ENCODE measurements around the gene FANCM. TPM values are rescaled to one million over a fixed set of nuclear protein-coding genes. Genes with fewer than 3 reads are reported as not detected.

The FANCM gene
- total and polyA plus RNA-seq, 9 of the 15 experiments (the other 6 are each of a cell fraction or from before 2014, with no cell fraction given): 5.1 to 14.4 (median 6.2) TPM

DNA sequence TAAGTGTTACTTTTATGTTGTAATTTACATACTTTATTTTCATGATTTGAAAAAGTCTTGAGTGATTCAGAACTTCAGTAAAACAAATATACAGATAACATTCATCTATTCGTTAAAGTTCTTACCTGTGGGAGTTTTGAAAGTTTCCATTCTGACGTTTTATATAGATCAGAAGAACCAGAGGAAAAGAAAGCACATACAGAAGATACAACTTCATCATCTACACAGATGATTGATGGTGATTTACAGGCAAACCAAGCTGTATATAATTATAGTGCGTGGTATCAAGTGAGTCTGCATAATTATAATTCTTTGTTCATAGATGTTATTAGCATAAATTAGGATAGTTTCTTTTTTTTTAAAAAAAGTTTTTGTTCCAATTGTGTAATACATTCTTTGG is 21.4 kb upstream of the FANCM start:
- POLR2A ChIA-PET: interaction anchor here (0.6 kb wide), 1 partner anchor 52 kb away, joined by 3 read pairs; no protein-coding TSS in a partner anchor
- H4K20me1 ChIP-seq (replicated peaks; ENCODE audit: control insufficient read depth, insufficient read depth, low read length): no peaks in the 10 kb centered on the region; the same call in 1 of the 2 replicates
- no peak overlapping the region for H3K4me3 ChIP-seq
- H3K9ac ChIP-seq (ENCODE audit: insufficient read depth in 1 of 2, low read depth in 2 of 2, low read length in 2 of 2): no peak overlapping the region
- no peak for ATAC-seq
- H3K27ac ChIP-seq (ENCODE audit: extremely low read depth, low read depth, low read length): no peak overlapping the region
- no peak for FAIRE-seq
- H3K9me1 ChIP-seq (ENCODE audit: control insufficient read depth, insufficient read depth, low read length): no peaks in the 10 kb centered on the region
- H3K27me3 ChIP-seq (ENCODE audit: control insufficient read depth in 2 of 2, insufficient read depth in 2 of 2, low read length in 2 of 2): no peaks in the 10 kb centered on the region
- TF ChIP-seq MCM7 (IDR thresholded peaks at IDR 0.05) (no peak), ZNF282 (CRISPR knock-in tag; IDR thresholded peaks at IDR 0.05) (no peak), CHD2 (IDR thresholded peaks at IDR 0.05; ENCODE audit: low read depth, low read length) (no peak), RBM14 (IDR thresholded peaks at IDR 0.05; ENCODE audit: borderline replicate concordance, insufficient read depth, low read depth, low read length) (no peak), ZNF41 (CRISPR knock-in tag; conservative IDR thresholded peaks at IDR 0.05) (no peak), ZNF696 (CRISPR knock-in tag; conservative IDR thresholded peaks at IDR 0.05) (no peak)
- TF ChIP-seq, protein P1, sequence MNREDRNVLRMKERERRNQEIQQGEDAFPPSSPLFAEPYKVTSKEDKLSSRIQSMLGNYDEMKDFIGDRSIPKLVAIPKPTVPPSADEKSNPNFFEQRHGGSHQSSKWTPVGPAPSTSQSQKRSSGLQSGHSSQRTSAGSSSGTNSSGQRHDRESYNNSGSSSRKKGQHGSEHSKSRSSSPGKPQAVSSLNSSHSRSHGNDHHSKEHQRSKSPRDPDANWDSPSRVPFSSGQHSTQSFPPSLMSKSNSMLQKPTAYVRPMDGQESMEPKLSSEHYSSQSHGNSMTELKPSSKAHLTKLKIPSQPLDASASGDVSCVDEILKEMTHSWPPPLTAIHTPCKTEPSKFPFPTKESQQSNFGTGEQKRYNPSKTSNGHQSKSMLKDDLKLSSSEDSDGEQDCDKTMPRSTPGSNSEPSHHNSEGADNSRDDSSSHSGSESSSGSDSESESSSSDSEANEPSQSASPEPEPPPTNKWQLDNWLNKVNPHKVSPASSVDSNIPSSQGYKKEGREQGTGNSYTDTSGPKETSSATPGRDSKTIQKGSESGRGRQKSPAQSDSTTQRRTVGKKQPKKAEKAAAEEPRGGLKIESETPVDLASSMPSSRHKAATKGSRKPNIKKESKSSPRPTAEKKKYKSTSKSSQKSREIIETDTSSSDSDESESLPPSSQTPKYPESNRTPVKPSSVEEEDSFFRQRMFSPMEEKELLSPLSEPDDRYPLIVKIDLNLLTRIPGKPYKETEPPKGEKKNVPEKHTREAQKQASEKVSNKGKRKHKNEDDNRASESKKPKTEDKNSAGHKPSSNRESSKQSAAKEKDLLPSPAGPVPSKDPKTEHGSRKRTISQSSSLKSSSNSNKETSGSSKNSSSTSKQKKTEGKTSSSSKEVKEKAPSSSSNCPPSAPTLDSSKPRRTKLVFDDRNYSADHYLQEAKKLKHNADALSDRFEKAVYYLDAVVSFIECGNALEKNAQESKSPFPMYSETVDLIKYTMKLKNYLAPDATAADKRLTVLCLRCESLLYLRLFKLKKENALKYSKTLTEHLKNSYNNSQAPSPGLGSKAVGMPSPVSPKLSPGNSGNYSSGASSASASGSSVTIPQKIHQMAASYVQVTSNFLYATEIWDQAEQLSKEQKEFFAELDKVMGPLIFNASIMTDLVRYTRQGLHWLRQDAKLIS (CRISPR knock-in tag; IDR thresholded peaks at IDR 0.05): no peak
- TF ChIP-seq, protein P2, sequence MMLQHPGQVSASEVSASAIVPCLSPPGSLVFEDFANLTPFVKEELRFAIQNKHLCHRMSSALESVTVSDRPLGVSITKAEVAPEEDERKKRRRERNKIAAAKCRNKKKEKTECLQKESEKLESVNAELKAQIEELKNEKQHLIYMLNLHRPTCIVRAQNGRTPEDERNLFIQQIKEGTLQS (IDR thresholded peaks at IDR 0.05): no peak
- TF ChIP-seq, protein P2 (CRISPR knock-in tag; conservative IDR thresholded peaks at IDR 0.05): no peak
- TF ChIP-seq, protein P3, sequence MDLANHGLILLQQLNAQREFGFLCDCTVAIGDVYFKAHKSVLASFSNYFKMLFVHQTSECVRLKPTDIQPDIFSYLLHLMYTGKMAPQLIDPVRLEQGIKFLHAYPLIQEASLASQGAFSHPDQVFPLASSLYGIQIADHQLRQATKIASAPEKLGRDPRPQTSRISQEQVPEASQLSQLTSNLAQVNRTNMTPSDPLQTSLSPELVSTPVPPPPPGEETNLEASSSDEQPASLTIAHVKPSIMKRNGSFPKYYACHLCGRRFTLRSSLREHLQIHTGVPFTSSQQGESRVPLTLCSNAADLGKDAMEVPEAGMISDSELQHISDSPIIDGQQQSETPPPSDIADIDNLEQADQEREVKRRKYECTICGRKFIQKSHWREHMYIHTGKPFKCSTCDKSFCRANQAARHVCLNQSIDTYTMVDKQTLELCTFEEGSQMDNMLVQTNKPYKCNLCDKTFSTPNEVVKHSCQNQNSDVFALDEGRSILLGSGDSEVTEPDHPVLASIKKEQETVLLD (IDR thresholded peaks at IDR 0.05): no peak
- TF ChIP-seq, protein P4, sequence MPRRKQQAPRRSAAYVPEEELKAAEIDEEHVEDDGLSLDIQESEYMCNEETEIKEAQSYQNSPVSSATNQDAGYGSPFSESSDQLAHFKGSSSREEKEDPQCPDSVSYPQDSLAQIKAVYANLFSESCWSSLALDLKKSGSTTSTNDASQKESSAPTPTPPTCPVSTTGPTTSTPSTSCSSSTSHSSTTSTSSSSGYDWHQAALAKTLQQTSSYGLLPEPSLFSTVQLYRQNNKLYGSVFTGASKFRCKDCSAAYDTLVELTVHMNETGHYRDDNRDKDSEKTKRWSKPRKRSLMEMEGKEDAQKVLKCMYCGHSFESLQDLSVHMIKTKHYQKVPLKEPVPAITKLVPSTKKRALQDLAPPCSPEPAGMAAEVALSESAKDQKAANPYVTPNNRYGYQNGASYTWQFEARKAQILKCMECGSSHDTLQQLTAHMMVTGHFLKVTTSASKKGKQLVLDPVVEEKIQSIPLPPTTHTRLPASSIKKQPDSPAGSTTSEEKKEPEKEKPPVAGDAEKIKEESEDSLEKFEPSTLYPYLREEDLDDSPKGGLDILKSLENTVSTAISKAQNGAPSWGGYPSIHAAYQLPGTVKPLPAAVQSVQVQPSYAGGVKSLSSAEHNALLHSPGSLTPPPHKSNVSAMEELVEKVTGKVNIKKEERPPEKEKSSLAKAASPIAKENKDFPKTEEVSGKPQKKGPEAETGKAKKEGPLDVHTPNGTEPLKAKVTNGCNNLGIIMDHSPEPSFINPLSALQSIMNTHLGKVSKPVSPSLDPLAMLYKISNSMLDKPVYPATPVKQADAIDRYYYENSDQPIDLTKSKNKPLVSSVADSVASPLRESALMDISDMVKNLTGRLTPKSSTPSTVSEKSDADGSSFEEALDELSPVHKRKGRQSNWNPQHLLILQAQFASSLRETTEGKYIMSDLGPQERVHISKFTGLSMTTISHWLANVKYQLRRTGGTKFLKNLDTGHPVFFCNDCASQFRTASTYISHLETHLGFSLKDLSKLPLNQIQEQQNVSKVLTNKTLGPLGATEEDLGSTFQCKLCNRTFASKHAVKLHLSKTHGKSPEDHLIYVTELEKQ (CRISPR knock-in tag; IDR thresholded peaks at IDR 0.05): no peak
- H3K9me3 ChIP-seq (replicated peaks; ENCODE audit: control insufficient read depth, insufficient read depth, low read depth, low read length): no peaks in the 10 kb centered on the region
- BruUV-seq (replicated peaks): no TSS peak
- 83% methylated on average over 3 of the region's 3 CpGs for WGBS (ENCODE audit: insufficient coverage, low coverage, missing lambda C conversion rate)
- intact Hi-C loops (cut with micrococcal nuclease): no loop called here
- H3K36me3 ChIP-seq (ENCODE audit: control insufficient read depth, insufficient read depth, low read length): peaks cover 91% of the 10 kb centered on the region
- in situ Hi-C loops (cut with MboI): no loop called here
- no peak overlapping the region for H3K4me2 ChIP-seq (ENCODE audit: insufficient read depth, low read length)
- no peak for DNase-seq (ENCODE audit: extremely low read depth in 1 of 4, low spot score in 3 of 4)
- CTCF ChIA-PET (ENCODE audit: low intra/inter-chr PET ratio): no interaction called here
- no peak overlapping the region for H2AFZ ChIP-seq (ENCODE audit: low read depth, low read length)
- peaks cover 0 to 8% of the 10 kb centered on the region in 2 experiments; a peak in 1 of 5 replicates for H3K4me1 ChIP-seq (replicated peaks in 1 of 2; ENCODE audit: control insufficient read depth in 2 of 2, insufficient read depth in 2 of 2, low read length in 2 of 2)
- H3K79me2 ChIP-seq (ENCODE audit: control insufficient read depth, insufficient read depth, low read length): no peaks in the 10 kb centered on the region
